AG09309 (cell line): ENCODE measurements around the gene C5orf24.

Experiments
- DNase-seq: peaks from one replicate; pipeline ENCODE4 v3.0.0-alpha.2; 2010; ENCODE audit warnings: low read depth
- H3K4me3 ChIP-seq: 2 replicates; pipeline ENCODE4 v1.5.1; 2011; ENCODE audit warnings: mild to moderate bottlenecking, low read depth, low read length, moderate library complexity; ENCODE audit not compliant: control insufficient read depth
- CTCF ChIP-seq: IDR thresholded peaks from 2 replicates; pipeline ENCODE4 v1.5.1; 2011; ENCODE audit warnings: mild to moderate bottlenecking, low read depth, low read length, inconsistent platforms; ENCODE audit not compliant: insufficient read depth, control insufficient read depth; ENCODE audit errors: missing control alignments

C5orf24 gene

GRCh38 chr5:134845852-134846640 is at the start of gene C5orf24:
TSS of gene C5orf24 (plus strand) at chr5:134845968. CDS start at chr5:134854901, 8,933 bp downstream.
- no peak for TF ChIP-seq CTCF
- H3K4me3 ChIP-seq = peak within 1 kb of the TSS; percentile 73
- peak; percentile 77 for DNase-seq

GRCh38 chr5:134798468-134798867 is 47.3 kb upstream of the C5orf24 start:
- DNase-seq = no peak
- no peak for TF ChIP-seq CTCF

GRCh38 chr5:134803821-134804220 is 41.9 kb upstream of the C5orf24 start:
- DNase-seq = no peak
- no peak for TF ChIP-seq CTCF
- H3K4me3 ChIP-seq = no peak overlapping the region

More at GRCh38 chr5:134798468-134798867, 47.3 kb upstream of the C5orf24 start:
- H3K4me3 ChIP-seq = no peak overlapping the region

- no peak for DNase-seq
- no peak for TF ChIP-seq CTCF
- no peak overlapping the region for H3K4me3 ChIP-seq
Observed at GRCh38 chr5:134813407-134813806, 32.4 kb upstream of the C5orf24 start.

GRCh38 chr5:134813827-134814226 is 31.9 kb upstream of the C5orf24 start:
- H3K4me3 ChIP-seq = no peak overlapping the region
- DNase-seq = no peak
- no peak for TF ChIP-seq CTCF

GRCh38 chr5:134817006-134817405 is 28.8 kb upstream of the C5orf24 start:
- no peak overlapping the region for H3K4me3 ChIP-seq
- DNase-seq = no peak
- TF ChIP-seq CTCF = no peak
